ENCODE results near the gene HOXD3. TPM values are rescaled to one million over a fixed set of nuclear protein-coding genes. Genes with fewer than 3 reads are reported as not detected.

Gene HOXD3
- total and polyA plus RNA-seq, 4 donors, result not detected

GRCh38 chr2:176165370-176166050 lies 8.4 kb downstream of the HOXD3 start:
- no peaks in the 10 kb centered on the region for H3K36me3 ChIP-seq (ENCODE audit: control insufficient read depth in 4 of 4, insufficient read depth in 3 of 4, low read depth in 1 of 4, low read length in 3 of 4)
- no peak overlapping the region for H3K9ac ChIP-seq (ENCODE audit: low read depth in 1 of 2, low read length in 2 of 2)
- no peak overlapping the region for H3K27ac ChIP-seq (ENCODE audit: low read depth in 1 of 2, low read length in 2 of 2)
- H3K4me3 ChIP-seq (ENCODE audit: low read depth in 1 of 3, low read length in 3 of 3), result no peak overlapping the region
- no peak for DNase-seq (ENCODE audit: low spot score)
- peaks cover 0 to 7% (median 0%) of the 10 kb centered on the region in 4 donors for H3K9me3 ChIP-seq (ENCODE audit: control insufficient read depth in 4 of 4, low read length in 3 of 4)
- TF ChIP-seq YY1 (IDR thresholded peaks at IDR 0.05) (no peak), REST (IDR thresholded peaks at IDR 0.05) (no peak), RAD21 (IDR thresholded peaks at IDR 0.05) (no peak), TAF1 (conservative IDR thresholded peaks at IDR 0.05) (no peak), HNF4A (conservative IDR thresholded peaks at IDR 0.05) (no peak), HNF4G (IDR thresholded peaks at IDR 0.05) (no peak), ZBTB33 (IDR thresholded peaks at IDR 0.05) (no peak), NR2F2 (IDR thresholded peaks at IDR 0.05) (no peak), CTCF (IDR thresholded peaks at IDR 0.05; ENCODE audit: low read depth, low read length, missing input control) (no peak), EGR1 (IDR thresholded peaks at IDR 0.05; ENCODE audit: low read depth in 2 of 2) (no peak), GABPA (IDR thresholded peaks at IDR 0.05 in 1 of 2, conservative IDR thresholded peaks at IDR 0.05 in 1 of 2) (no peak)
- TF ChIP-seq, protein P1, sequence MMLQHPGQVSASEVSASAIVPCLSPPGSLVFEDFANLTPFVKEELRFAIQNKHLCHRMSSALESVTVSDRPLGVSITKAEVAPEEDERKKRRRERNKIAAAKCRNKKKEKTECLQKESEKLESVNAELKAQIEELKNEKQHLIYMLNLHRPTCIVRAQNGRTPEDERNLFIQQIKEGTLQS (IDR thresholded peaks at IDR 0.05), result no peak
- TF ChIP-seq, protein P2, sequence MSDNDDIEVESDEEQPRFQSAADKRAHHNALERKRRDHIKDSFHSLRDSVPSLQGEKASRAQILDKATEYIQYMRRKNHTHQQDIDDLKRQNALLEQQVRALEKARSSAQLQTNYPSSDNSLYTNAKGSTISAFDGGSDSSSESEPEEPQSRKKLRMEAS (IDR thresholded peaks at IDR 0.05), result no peak
- peaks cover 8 to 35% (median 23%) of the 10 kb centered on the region in 4 donors for H3K27me3 ChIP-seq (ENCODE audit: control insufficient read depth in 4 of 4, insufficient read depth in 4 of 4, low read length in 3 of 4)
- 11% methylated on average over 26 of the region's 26 CpGs for WGBS
- H3K4me1 ChIP-seq (ENCODE audit: control insufficient read depth in 4 of 4, insufficient read depth in 4 of 4, low read length in 3 of 4), result peaks cover 0 to 13% (median under 1%) of the 10 kb centered on the region in 4 donors

DNA sequence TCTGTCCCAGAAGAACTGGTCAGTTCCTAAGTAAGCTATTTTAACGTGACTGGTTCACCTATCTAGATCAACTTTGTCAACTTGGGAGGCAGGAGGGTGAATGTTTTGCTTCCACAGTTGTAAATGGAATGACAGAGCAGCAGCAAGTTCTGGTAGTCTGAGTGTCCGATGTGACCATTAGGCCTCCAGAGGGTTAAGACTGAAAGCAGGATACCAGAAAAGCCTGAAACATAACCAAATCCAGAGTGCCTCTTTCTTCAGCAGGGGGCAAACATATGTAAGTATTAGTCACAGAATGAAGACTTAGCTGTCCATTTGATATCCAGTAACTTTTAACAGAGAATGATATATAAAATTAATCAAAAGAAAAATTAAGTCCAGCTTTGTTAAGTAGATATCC lies 9.2 kb downstream of the HOXD3 start:
- no peak overlapping the region for H3K4me3 ChIP-seq (ENCODE audit: low read depth in 1 of 3, low read length in 3 of 3)
- no peak overlapping the region for H3K27ac ChIP-seq (ENCODE audit: low read depth in 1 of 2, low read length in 2 of 2)
- H3K27me3 ChIP-seq (ENCODE audit: control insufficient read depth in 4 of 4, insufficient read depth in 4 of 4, low read length in 3 of 4), result peaks cover 8 to 32% (median 22%) of the 10 kb centered on the region in 4 donors
- TF ChIP-seq, protein P2 (IDR thresholded peaks at IDR 0.05), result no peak
- TF ChIP-seq YY1 (IDR thresholded peaks at IDR 0.05), result no peak
- 23% methylated on average over 2 of the region's 2 CpGs for WGBS
- H3K36me3 ChIP-seq (ENCODE audit: control insufficient read depth in 4 of 4, insufficient read depth in 3 of 4, low read depth in 1 of 4, low read length in 3 of 4), result no peaks in the 10 kb centered on the region
- H3K4me1 ChIP-seq (ENCODE audit: control insufficient read depth in 4 of 4, insufficient read depth in 4 of 4, low read length in 3 of 4), result peaks cover 0 to 12% (median under 1%) of the 10 kb centered on the region in 4 donors
- DNase-seq (ENCODE audit: low spot score), result no peak
- peaks cover 0 to 7% (median 0%) of the 10 kb centered on the region in 4 donors for H3K9me3 ChIP-seq (ENCODE audit: control insufficient read depth in 4 of 4, low read length in 3 of 4)
- H3K9ac ChIP-seq (ENCODE audit: low read depth in 1 of 2, low read length in 2 of 2), result no peak overlapping the region

Data from liver (tissue), 9 donors.